Measurements from ENCODE around the gene UBE2K.

UBE2K gene

GRCh38 chr4:39687014-39687413 is 10.9 kb upstream of the UBE2K start:
- Histone ChIP-seq H3K36me3 (ENCODE audit: control insufficient read depth, insufficient read depth, low read length) (no peaks in the 10 kb centered on the region), H3K4me3 (ENCODE audit: low read depth, low read length) (no peak overlapping the region), H2AFZ (no peak overlapping the region), H3K27ac (no peak overlapping the region), H3K9me3 (ENCODE audit: control insufficient read depth, low read length) (no peaks in the 10 kb centered on the region), H3K4me1 (no peaks in the 10 kb centered on the region), H3K9ac (no peak overlapping the region), H3K4me2 (ENCODE audit: low read length) (no peak overlapping the region), H3K79me2 (no peaks in the 10 kb centered on the region), H3K27me3 (ENCODE audit: control insufficient read depth, insufficient read depth, low read length) (no peaks in the 10 kb centered on the region)
- no peak for TF ChIP-seq CTCF (IDR thresholded peaks at IDR 0.05)

GRCh38 chr4:39689970-39690369 is 8.0 kb upstream of the UBE2K start:
- no peaks in the 10 kb centered on the region for H3K79me2 ChIP-seq
- no peak overlapping the region for H3K9ac ChIP-seq
- no peak overlapping the region for H3K4me2 ChIP-seq (ENCODE audit: low read length)
- no peaks in the 10 kb centered on the region for H3K4me1 ChIP-seq
- no peaks in the 10 kb centered on the region for H3K9me3 ChIP-seq (ENCODE audit: control insufficient read depth, low read length)
- H3K36me3 ChIP-seq (ENCODE audit: control insufficient read depth, insufficient read depth, low read length) = no peaks in the 10 kb centered on the region
- H2AFZ ChIP-seq = no peak overlapping the region
- H3K27me3 ChIP-seq (ENCODE audit: control insufficient read depth, insufficient read depth, low read length) = no peaks in the 10 kb centered on the region
- no peak overlapping the region for H3K4me3 ChIP-seq (ENCODE audit: low read depth, low read length)
- TF ChIP-seq CTCF (IDR thresholded peaks at IDR 0.05) = no peak
- no peak overlapping the region for H3K27ac ChIP-seq

- H3K4me2 ChIP-seq (ENCODE audit: low read length) = peak overlapping the region; percentile 65
- H3K9ac ChIP-seq = peak overlapping the region; percentile 61
- no peaks in the 10 kb centered on the region for H3K27me3 ChIP-seq (ENCODE audit: control insufficient read depth, insufficient read depth, low read length)
- peak overlapping the region; percentile 81 for H3K27ac ChIP-seq
- H3K9me3 ChIP-seq (ENCODE audit: control insufficient read depth, low read length) = no peaks in the 10 kb centered on the region
- no peak for TF ChIP-seq CTCF (IDR thresholded peaks at IDR 0.05)
- no peaks in the 10 kb centered on the region for H3K36me3 ChIP-seq (ENCODE audit: control insufficient read depth, insufficient read depth, low read length)
- H3K79me2 ChIP-seq = peaks cover 12% of the 10 kb centered on the region
- no peaks in the 10 kb centered on the region for H3K4me1 ChIP-seq
- H3K4me3 ChIP-seq (ENCODE audit: low read depth, low read length) = peak overlapping the region; percentile 80
- peak overlapping the region; percentile 94 for H2AFZ ChIP-seq
These were observed 581 bp downstream of the UBE2K start for GRCh38 chr4:39698424-39699009.

GRCh38 chr4:39699687-39700409 is 1.9 kb downstream of the UBE2K start:
- Histone ChIP-seq H3K27ac (no peak overlapping the region), H3K9me3 (ENCODE audit: control insufficient read depth, low read length) (no peaks in the 10 kb centered on the region), H3K79me2 (peaks cover 12% of the 10 kb centered on the region), H3K36me3 (ENCODE audit: control insufficient read depth, insufficient read depth, low read length) (no peaks in the 10 kb centered on the region), H3K4me3 (ENCODE audit: low read depth, low read length) (peak overlapping the region; percentile 19), H2AFZ (no peak overlapping the region), H3K27me3 (ENCODE audit: control insufficient read depth, insufficient read depth, low read length) (no peaks in the 10 kb centered on the region), H3K4me2 (ENCODE audit: low read length) (peak overlapping the region; percentile 65), H3K9ac (no peak overlapping the region), H3K4me1 (no peaks in the 10 kb centered on the region)
- TF ChIP-seq CTCF (IDR thresholded peaks at IDR 0.05) = no peak

- H3K36me3 ChIP-seq (ENCODE audit: control insufficient read depth, insufficient read depth, low read length) = no peaks in the 10 kb centered on the region
- peak overlapping the region; percentile 65 for H3K4me2 ChIP-seq (ENCODE audit: low read length)
- H3K27me3 ChIP-seq (ENCODE audit: control insufficient read depth, insufficient read depth, low read length) = no peaks in the 10 kb centered on the region
- H3K27ac ChIP-seq = no peak overlapping the region
- H3K4me1 ChIP-seq = no peaks in the 10 kb centered on the region
- no peak for TF ChIP-seq CTCF (IDR thresholded peaks at IDR 0.05)
- H2AFZ ChIP-seq = no peak overlapping the region
- H3K9me3 ChIP-seq (ENCODE audit: control insufficient read depth, low read length) = no peaks in the 10 kb centered on the region
- no peak overlapping the region for H3K9ac ChIP-seq
- no peak overlapping the region for H3K4me3 ChIP-seq (ENCODE audit: low read depth, low read length)
- peaks cover 12% of the 10 kb centered on the region for H3K79me2 ChIP-seq
These were observed 2.6 kb downstream of the UBE2K start for GRCh38 chr4:39700554-39700953.
